Mesendoderm (in vitro differentiated cells): Measurements from ENCODE around the gene OR52E4.
A peak's percentile ranks its signal among the peaks of the same experiment; 100 is the strongest.

ENCODE experiments used
- DNase-seq: peaks from one replicate; pipeline ENCODE4 v3.0.0; 2013
- H2AK5ac ChIP-seq: 2 replicates; pipeline ENCODE4 v1.6.1; 2013; ENCODE audit warnings: low read length, inconsistent platforms
- H2BK120ac ChIP-seq: 2 replicates; pipeline ENCODE4 v1.6.1; 2013; ENCODE audit warnings: low read depth, mild to moderate bottlenecking, low read length, moderate library complexity, mixed read lengths
- H2BK15ac ChIP-seq: replicated peaks from 2 replicates; pipeline ENCODE4 v1.6.1; 2013; ENCODE audit warnings: low read depth, mild to moderate bottlenecking, moderate library complexity
- H2BK5ac ChIP-seq: 2 replicates; pipeline ENCODE4 v1.6.1; 2013; ENCODE audit warnings: low read length, inconsistent platforms
- H3K18ac ChIP-seq: 2 replicates; pipeline ENCODE4 v1.6.1; 2013; ENCODE audit warnings: mild to moderate bottlenecking, low read length, mixed read lengths
- H3K23ac ChIP-seq: one replicate; pipeline ENCODE4 v1.6.1; 2013; ENCODE audit warnings: low read length
- H3K27ac ChIP-seq: 2 replicates; pipeline ENCODE4 v1.5.1; 2013; ENCODE audit warnings: low read depth, mild to moderate bottlenecking, inconsistent platforms, low read length, moderate library complexity
- H3K27me3 ChIP-seq: 2 replicates; pipeline ENCODE4 v1.6.1; 2013; ENCODE audit warnings: low read length, control low read depth, mild to moderate bottlenecking, inconsistent platforms; ENCODE audit not compliant: insufficient read depth, poor library complexity
- H3K36me3 ChIP-seq: 2 replicates; pipeline ENCODE4 v1.6.1; 2013; ENCODE audit warnings: low read length, inconsistent platforms; ENCODE audit not compliant: control insufficient read depth, insufficient read depth
- H3K4ac ChIP-seq: one replicate; pipeline ENCODE4 v1.6.1; 2013; ENCODE audit warnings: low read depth, mild to moderate bottlenecking, low read length, moderate library complexity
- H3K4me1 ChIP-seq: 2 replicates; pipeline ENCODE4 v1.6.1; 2013; ENCODE audit warnings: low read depth, low read length, inconsistent platforms; ENCODE audit not compliant: control insufficient read depth
- H3K4me2 ChIP-seq: 2 replicates; pipeline ENCODE4 v1.6.1; 2013; ENCODE audit warnings: low read length
- H3K4me3 ChIP-seq: 2 replicates; pipeline ENCODE4 v1.5.1; 2013; ENCODE audit warnings: mild to moderate bottlenecking, low read length
- H3K56ac ChIP-seq: one replicate; pipeline ENCODE4 v1.6.1; 2013; ENCODE audit warnings: low read length
- H3K79me1 ChIP-seq: 2 replicates; pipeline ENCODE4 v1.6.1; 2013; ENCODE audit warnings: low read length, inconsistent platforms
- H3K79me2 ChIP-seq: 2 replicates; pipeline ENCODE4 v1.6.1; 2013; ENCODE audit warnings: mild to moderate bottlenecking, low read length; ENCODE audit not compliant: control insufficient read depth, insufficient read depth
- H3K9ac ChIP-seq: 2 replicates; pipeline ENCODE4 v1.6.1; 2013; ENCODE audit warnings: low read length, inconsistent platforms
- H4K5ac ChIP-seq: one replicate; pipeline ENCODE4 v1.6.1; 2013; ENCODE audit warnings: low read length
- H4K8ac ChIP-seq: one replicate; pipeline ENCODE4 v1.6.1; 2013; ENCODE audit warnings: low read depth, mild to moderate bottlenecking, control low read depth, low read length, moderate library complexity
- WGBS: extraction: QIAGEN DNeasy Blood & Tissue Kit; methylation state at CpG from one replicate; pipeline ENCODE4 v1.1.7; 2013; ENCODE audit warnings: low lambda C conversion rate, missing lambda C conversion rate; ENCODE audit not compliant: insufficient coverage; ENCODE audit errors: extremely low coverage; 5-methylcytosine and 5-hydroxymethylcytosine counted together

The OR52E4 gene

GRCh38 chr11:5922749-5923426 is 42.5 kb downstream of the OR52E4 start:
- no peak overlapping the region for H3K4me3 ChIP-seq
- no peak overlapping the region for H4K8ac ChIP-seq
- H3K36me3 ChIP-seq, result no peaks in the 10 kb centered on the region
- no CpG with 5 or more reads among the region's 2 CpGs for WGBS
- H3K4me1 ChIP-seq, result no peaks in the 10 kb centered on the region
- no peak overlapping the region for H3K56ac ChIP-seq
- no peak overlapping the region for H2BK15ac ChIP-seq
- no peak overlapping the region for H3K23ac ChIP-seq
- DNase-seq, result peak; percentile 16
- H3K9ac ChIP-seq, result no peak overlapping the region
- H2AK5ac ChIP-seq, result no peak overlapping the region
- H3K79me2 ChIP-seq, result no peaks in the 10 kb centered on the region
- H3K4ac ChIP-seq, result no peak overlapping the region
- H3K4me2 ChIP-seq, result no peak overlapping the region
- no peak overlapping the region for H2BK120ac ChIP-seq
- H3K79me1 ChIP-seq, result no peaks in the 10 kb centered on the region
- H3K18ac ChIP-seq, result no peak overlapping the region
- H4K5ac ChIP-seq, result no peak overlapping the region
- H2BK5ac ChIP-seq, result no peak overlapping the region
- H3K27ac ChIP-seq, result no peak overlapping the region
- H3K27me3 ChIP-seq, result no peaks in the 10 kb centered on the region

GRCh38 chr11:5923427-5923776 is 43.0 kb downstream of the OR52E4 start:
- Histone ChIP-seq H2BK5ac (no peak overlapping the region), H3K79me1 (no peaks in the 10 kb centered on the region), H3K27me3 (no peaks in the 10 kb centered on the region), H3K9ac (no peak overlapping the region), H3K79me2 (no peaks in the 10 kb centered on the region), H3K27ac (no peak overlapping the region), H3K4me1 (no peaks in the 10 kb centered on the region), H3K4ac (no peak overlapping the region), H4K5ac (no peak overlapping the region), H2BK120ac (no peak overlapping the region), H3K36me3 (no peaks in the 10 kb centered on the region), H2BK15ac (no peak overlapping the region), H3K4me2 (no peak overlapping the region), H3K18ac (no peak overlapping the region), H3K56ac (no peak overlapping the region), H4K8ac (no peak overlapping the region), H2AK5ac (no peak overlapping the region), H3K23ac (no peak overlapping the region), H3K4me3 (no peak overlapping the region)
- no peak for DNase-seq

DNA sequence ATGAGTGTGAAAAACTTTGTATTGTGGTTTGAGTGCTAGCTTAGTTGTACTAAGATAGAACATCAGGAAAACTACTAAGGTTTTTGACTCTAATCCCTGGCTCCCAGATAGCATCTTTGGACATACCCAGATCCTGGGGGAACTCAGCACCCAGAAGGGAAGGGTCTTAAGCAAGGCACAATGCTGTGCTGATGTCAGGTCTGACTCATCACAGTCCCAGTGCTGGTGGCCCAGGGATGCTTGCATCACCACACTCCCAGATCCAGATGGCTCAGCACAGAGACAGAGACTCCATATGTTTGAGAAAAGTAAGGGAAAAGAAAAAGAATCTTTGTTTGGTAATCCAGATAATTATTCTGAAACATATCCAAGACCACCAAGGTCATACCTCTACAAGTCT is 43.4 kb downstream of the OR52E4 start:
- H2BK15ac ChIP-seq, result no peak overlapping the region
- H4K5ac ChIP-seq, result no peak overlapping the region
- no peaks in the 10 kb centered on the region for H3K79me2 ChIP-seq
- H2BK5ac ChIP-seq, result no peak overlapping the region
- no peaks in the 10 kb centered on the region for H3K27me3 ChIP-seq
- H3K79me1 ChIP-seq, result no peaks in the 10 kb centered on the region
- H3K23ac ChIP-seq, result no peak overlapping the region
- no peaks in the 10 kb centered on the region for H3K36me3 ChIP-seq
- no peak overlapping the region for H2BK120ac ChIP-seq
- no peak overlapping the region for H3K4me2 ChIP-seq
- H4K8ac ChIP-seq, result no peak overlapping the region
- H3K4me1 ChIP-seq, result no peaks in the 10 kb centered on the region
- no peak overlapping the region for H3K27ac ChIP-seq
- no peak overlapping the region for H3K56ac ChIP-seq
- H3K4me3 ChIP-seq, result no peak overlapping the region
- H3K18ac ChIP-seq, result no peak overlapping the region
- no peak overlapping the region for H3K4ac ChIP-seq
- no peak overlapping the region for H2AK5ac ChIP-seq
- peak; percentile 3 for DNase-seq
- H3K9ac ChIP-seq, result no peak overlapping the region

GRCh38 chr11:5928271-5928670 is 47.8 kb downstream of the OR52E4 start:
- Histone ChIP-seq H3K56ac (no peak overlapping the region), H2BK5ac (no peak overlapping the region), H3K4me2 (no peak overlapping the region), H3K9ac (no peak overlapping the region), H3K23ac (no peak overlapping the region), H3K4me3 (no peak overlapping the region), H3K4me1 (no peaks in the 10 kb centered on the region), H2AK5ac (no peak overlapping the region), H4K5ac (no peak overlapping the region), H2BK120ac (no peak overlapping the region), H3K18ac (no peak overlapping the region), H4K8ac (no peak overlapping the region), H2BK15ac (no peak overlapping the region), H3K79me2 (no peaks in the 10 kb centered on the region), H3K4ac (no peak overlapping the region), H3K79me1 (no peaks in the 10 kb centered on the region), H3K27me3 (no peaks in the 10 kb centered on the region), H3K36me3 (no peaks in the 10 kb centered on the region), H3K27ac (no peak overlapping the region)
- DNase-seq, result no peak
- no CpG with 5 or more reads among the region's 17 CpGs for WGBS

- no peak overlapping the region for H2BK15ac ChIP-seq
- H3K56ac ChIP-seq, result no peak overlapping the region
- no peak overlapping the region for H3K4ac ChIP-seq
- no peaks in the 10 kb centered on the region for H3K79me2 ChIP-seq
- H2BK5ac ChIP-seq, result no peak overlapping the region
- H3K79me1 ChIP-seq, result no peaks in the 10 kb centered on the region
- H3K4me3 ChIP-seq, result no peak overlapping the region
- no peaks in the 10 kb centered on the region for H3K36me3 ChIP-seq
- H2BK120ac ChIP-seq, result no peak overlapping the region
- no peak overlapping the region for H2AK5ac ChIP-seq
- DNase-seq, result no peak
- H3K18ac ChIP-seq, result no peak overlapping the region
- no peak overlapping the region for H3K4me2 ChIP-seq
- H4K8ac ChIP-seq, result no peak overlapping the region
- no peak overlapping the region for H3K9ac ChIP-seq
- H4K5ac ChIP-seq, result no peak overlapping the region
- H3K4me1 ChIP-seq, result no peaks in the 10 kb centered on the region
- no peak overlapping the region for H3K23ac ChIP-seq
- WGBS, result no CpG with 5 or more reads among the region's 15 CpGs
- no peak overlapping the region for H3K27ac ChIP-seq
- no peaks in the 10 kb centered on the region for H3K27me3 ChIP-seq
Observed at GRCh38 chr11:5928811-5929210, 48.4 kb downstream of the OR52E4 start.

- no CpG with 5 or more reads among the region's 31 CpGs for WGBS
- H2AK5ac ChIP-seq, result no peak overlapping the region
- H2BK120ac ChIP-seq, result no peak overlapping the region
- no peaks in the 10 kb centered on the region for H3K79me1 ChIP-seq
- H3K4ac ChIP-seq, result no peak overlapping the region
- H3K56ac ChIP-seq, result no peak overlapping the region
- H3K36me3 ChIP-seq, result no peaks in the 10 kb centered on the region
- H4K8ac ChIP-seq, result no peak overlapping the region
- no peak for DNase-seq
- H3K9ac ChIP-seq, result no peak overlapping the region
- H3K4me2 ChIP-seq, result no peak overlapping the region
- H3K27ac ChIP-seq, result no peak overlapping the region
- no peak overlapping the region for H4K5ac ChIP-seq
- H3K4me1 ChIP-seq, result no peaks in the 10 kb centered on the region
- no peak overlapping the region for H2BK15ac ChIP-seq
- no peak overlapping the region for H3K23ac ChIP-seq
- no peak overlapping the region for H3K18ac ChIP-seq
- H3K79me2 ChIP-seq, result no peaks in the 10 kb centered on the region
- H2BK5ac ChIP-seq, result no peak overlapping the region
- H3K27me3 ChIP-seq, result no peaks in the 10 kb centered on the region
- no peak overlapping the region for H3K4me3 ChIP-seq
Observed at GRCh38 chr11:5929571-5930368, 49.3 kb downstream of the OR52E4 start.
